Measurements from ENCODE around the gene TEP1. TPM values are rescaled to one million over a fixed set of nuclear protein-coding genes. Genes with fewer than 3 reads are reported as not detected.

Gene TEP1
- total and polyA plus RNA-seq, 2 experiments from 2014 or later = 3.0 to 8.5 TPM

DNA sequence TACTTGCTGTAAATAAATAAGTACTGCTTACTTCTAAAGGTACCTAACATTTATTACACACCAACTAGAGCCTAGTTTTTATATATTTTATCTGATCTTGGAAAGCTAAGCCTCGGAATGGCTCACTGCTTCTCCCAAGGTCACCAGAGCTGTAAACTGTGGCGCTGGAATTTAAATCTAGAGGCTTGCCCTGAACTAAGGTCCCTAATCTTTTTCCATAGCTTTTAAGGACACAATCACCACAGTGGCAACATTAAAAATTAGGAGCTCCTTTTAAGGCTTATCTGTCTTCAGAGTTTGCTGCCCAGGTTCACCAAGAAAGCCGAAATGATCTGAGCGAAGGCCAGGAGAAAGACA lies 80.9 kb downstream of the TEP1 start:
- peak overlapping the region; percentile 84 for H3K27ac ChIP-seq (ENCODE audit: low read depth)
- ATAC-seq (peak; percentile 15), DNase-seq (ENCODE audit: low spot score) (peak; percentile 31)
- H3K36me3 ChIP-seq (ENCODE audit: insufficient read depth) = peaks cover 11% of the 10 kb centered on the region; the same call in 1 of the 2 replicates
- Mint-ChIP-seq H3K36me3 (ENCODE audit: low read depth) (peaks cover 48% of the 10 kb centered on the region), H3K27me3 (ENCODE audit: insufficient read depth, low read depth, poor library complexity) (peaks cover 3% of the 10 kb centered on the region), H3K27ac (peak overlapping the region; percentile 99), H3K9me3 (no peaks in the 10 kb centered on the region), H3K4me3 (peak overlapping the region; percentile 98), H3K4me1 (peaks cover 29% of the 10 kb centered on the region)
- TF ChIP-seq JUNB (IDR thresholded peaks at IDR 0.05; ENCODE audit: unreplicated experiment) = no peak
- TF ChIP-seq ZNF331 (CRISPR knock-in tag; IDR thresholded peaks at IDR 0.05; ENCODE audit: low read depth) = no peak
- TF ChIP-seq, protein P1, sequence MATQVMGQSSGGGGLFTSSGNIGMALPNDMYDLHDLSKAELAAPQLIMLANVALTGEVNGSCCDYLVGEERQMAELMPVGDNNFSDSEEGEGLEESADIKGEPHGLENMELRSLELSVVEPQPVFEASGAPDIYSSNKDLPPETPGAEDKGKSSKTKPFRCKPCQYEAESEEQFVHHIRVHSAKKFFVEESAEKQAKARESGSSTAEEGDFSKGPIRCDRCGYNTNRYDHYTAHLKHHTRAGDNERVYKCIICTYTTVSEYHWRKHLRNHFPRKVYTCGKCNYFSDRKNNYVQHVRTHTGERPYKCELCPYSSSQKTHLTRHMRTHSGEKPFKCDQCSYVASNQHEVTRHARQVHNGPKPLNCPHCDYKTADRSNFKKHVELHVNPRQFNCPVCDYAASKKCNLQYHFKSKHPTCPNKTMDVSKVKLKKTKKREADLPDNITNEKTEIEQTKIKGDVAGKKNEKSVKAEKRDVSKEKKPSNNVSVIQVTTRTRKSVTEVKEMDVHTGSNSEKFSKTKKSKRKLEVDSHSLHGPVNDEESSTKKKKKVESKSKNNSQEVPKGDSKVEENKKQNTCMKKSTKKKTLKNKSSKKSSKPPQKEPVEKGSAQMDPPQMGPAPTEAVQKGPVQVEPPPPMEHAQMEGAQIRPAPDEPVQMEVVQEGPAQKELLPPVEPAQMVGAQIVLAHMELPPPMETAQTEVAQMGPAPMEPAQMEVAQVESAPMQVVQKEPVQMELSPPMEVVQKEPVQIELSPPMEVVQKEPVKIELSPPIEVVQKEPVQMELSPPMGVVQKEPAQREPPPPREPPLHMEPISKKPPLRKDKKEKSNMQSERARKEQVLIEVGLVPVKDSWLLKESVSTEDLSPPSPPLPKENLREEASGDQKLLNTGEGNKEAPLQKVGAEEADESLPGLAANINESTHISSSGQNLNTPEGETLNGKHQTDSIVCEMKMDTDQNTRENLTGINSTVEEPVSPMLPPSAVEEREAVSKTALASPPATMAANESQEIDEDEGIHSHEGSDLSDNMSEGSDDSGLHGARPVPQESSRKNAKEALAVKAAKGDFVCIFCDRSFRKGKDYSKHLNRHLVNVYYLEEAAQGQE (IDR thresholded peaks at IDR 0.05; ENCODE audit: unreplicated experiment) = no peak
- TF ChIP-seq CREB1 (CRISPR knock-in tag; IDR thresholded peaks at IDR 0.05; ENCODE audit: low read depth) = no peak
- no peak for TF ChIP-seq ZNF114 (CRISPR knock-in tag; IDR thresholded peaks at IDR 0.05)
- TF ChIP-seq EZH2phosphoT487 (IDR thresholded peaks at IDR 0.05; ENCODE audit: unreplicated experiment) = no peak
- no peak for TF ChIP-seq NANOG (IDR thresholded peaks at IDR 0.05; ENCODE audit: borderline replicate concordance)
- no peak for TF ChIP-seq STAT1 (IDR thresholded peaks at IDR 0.05; ENCODE audit: unreplicated experiment)
- H3K4me2 ChIP-seq = peak overlapping the region; percentile 93
- peaks cover 16% of the 10 kb centered on the region for H3K4me1 ChIP-seq (ENCODE audit: insufficient read depth)
- no peak overlapping the region for H2AFZ ChIP-seq
- H3K79me2 ChIP-seq (replicated peaks; ENCODE audit: insufficient read depth) = peaks cover 57% of the 10 kb centered on the region
- H3K4me3 ChIP-seq = peak overlapping the region; percentile 58
- peaks cover 28% of the 10 kb centered on the region for H4K20me1 ChIP-seq (replicated peaks; ENCODE audit: insufficient read depth)
- no peaks in the 10 kb centered on the region for H3K9me2 ChIP-seq (ENCODE audit: insufficient read depth)
- no peaks in the 10 kb centered on the region; the same call in 1 of the 2 replicates for H3F3A ChIP-seq (replicated peaks; ENCODE audit: low read depth)
- no peaks in the 10 kb centered on the region for H3K27me3 ChIP-seq (ENCODE audit: insufficient read depth)

DNA sequence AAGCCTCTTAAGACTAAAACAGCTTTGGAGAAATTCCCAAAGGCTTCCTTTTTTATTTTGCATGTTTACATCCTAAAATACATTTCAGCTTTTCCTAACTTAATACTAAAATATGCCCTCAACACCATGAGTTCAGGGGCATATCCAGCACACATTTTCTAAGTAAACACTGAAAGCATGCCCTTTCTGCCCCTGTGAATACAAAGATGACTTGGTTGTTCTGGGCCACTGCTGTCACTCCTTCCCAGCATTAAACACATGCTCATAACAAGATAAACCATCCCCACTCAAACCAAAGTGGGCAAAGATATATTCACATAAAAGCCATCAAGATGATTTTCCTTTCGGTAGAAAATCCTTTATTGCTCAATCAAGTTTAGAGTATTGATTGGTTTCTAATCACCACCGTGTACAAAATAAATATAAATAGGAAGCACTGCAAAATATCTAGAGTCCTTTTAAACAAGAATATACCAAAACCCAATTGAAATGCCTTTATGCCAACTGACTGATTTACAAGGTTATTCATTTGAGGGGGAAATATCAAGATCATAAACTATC lies 82.2 kb downstream of the TEP1 start:
- H3K4me1 ChIP-seq (ENCODE audit: insufficient read depth) = peaks cover 16% of the 10 kb centered on the region
- TF ChIP-seq ZNF114 (CRISPR knock-in tag; IDR thresholded peaks at IDR 0.05) = no peak
- TF ChIP-seq CREB1 (CRISPR knock-in tag; IDR thresholded peaks at IDR 0.05; ENCODE audit: low read depth) = no peak
- peaks cover 28% of the 10 kb centered on the region for H4K20me1 ChIP-seq (replicated peaks; ENCODE audit: insufficient read depth)
- H2AFZ ChIP-seq = no peak overlapping the region
- peaks cover 21% of the 10 kb centered on the region for H3K36me3 ChIP-seq (ENCODE audit: insufficient read depth)
- peaks cover 70% of the 10 kb centered on the region for H3K79me2 ChIP-seq (replicated peaks; ENCODE audit: insufficient read depth)
- H3F3A ChIP-seq (replicated peaks; ENCODE audit: low read depth) = no peaks in the 10 kb centered on the region; the same call in 1 of the 2 replicates
- no peak for DNase-seq (ENCODE audit: low spot score)
- ATAC-seq = no peak
- Mint-ChIP-seq H3K4me1 (peaks cover 31% of the 10 kb centered on the region), H3K27ac (peak overlapping the region; percentile 92), H3K27me3 (ENCODE audit: insufficient read depth, low read depth, poor library complexity) (peaks cover 6% of the 10 kb centered on the region), H3K4me3 (peak overlapping the region; percentile 98), H3K9me3 (no peaks in the 10 kb centered on the region), H3K36me3 (ENCODE audit: low read depth) (peaks cover 61% of the 10 kb centered on the region)
- H3K27me3 ChIP-seq (ENCODE audit: insufficient read depth) = no peaks in the 10 kb centered on the region
- H3K4me2 ChIP-seq = peak overlapping the region; percentile 82
- no peaks in the 10 kb centered on the region for H3K9me2 ChIP-seq (ENCODE audit: insufficient read depth)
- peak overlapping the region; percentile 58 for H3K4me3 ChIP-seq
- H3K27ac ChIP-seq (ENCODE audit: low read depth) = peak overlapping the region; percentile 53; the same call in 1 of the 2 replicates
